Epithelial cell of prostate (primary cell): Measurements from ENCODE around the gene FAM219B.
A peak's percentile ranks its signal among the peaks of the same experiment; 100 is the strongest.
"Not testable (repeated sequence)": the region's sequence is repeated elsewhere in the genome, so short reads cannot be mapped to it uniquely, and the experiment has no call there.

Source experiments
- DNase-seq: peaks from one replicate; pipeline ENCODE4 v3.0.0-alpha.2; 2011; ENCODE audit warnings: low read depth, low spot score
- H3K27ac ChIP-seq: fragments of 450-650 bp; 2 replicates; pipeline ENCODE4 v1.5.1; 2017; ENCODE audit warnings: mild to moderate bottlenecking

Gene FAM219B

GRCh38 chr15:74906450-74907162 is at the start of gene FAM219B:
Gene FAM219B (minus strand): TSS chr15:74906851. CDS start chr15:74906800, 51 bp downstream.
- DNase-seq = peak; percentile 16
- peak within 1 kb of the TSS; percentile 80 for H3K27ac ChIP-seq

- H3K27ac ChIP-seq = peak overlapping the region; percentile 25
- no peak for DNase-seq
Observed at GRCh38 chr15:74955796-74956647, 49.4 kb upstream of the FAM219B start.

- no peak for DNase-seq
- no peak overlapping the region for H3K27ac ChIP-seq
Observed at GRCh38 chr15:74955017-74955416, 48.4 kb upstream of the FAM219B start.

GRCh38 chr15:74954515-74954914 is 47.9 kb upstream of the FAM219B start:
- no peak for DNase-seq
- no peak overlapping the region for H3K27ac ChIP-seq

GRCh38 chr15:74951006-74951405 is 44.4 kb upstream of the FAM219B start:
- no peak for DNase-seq

GRCh38 chr15:74950078-74950908 is 43.6 kb upstream of the FAM219B start:
- no peak overlapping the region for H3K27ac ChIP-seq
- no peak for DNase-seq

More at GRCh38 chr15:74951006-74951405, 44.4 kb upstream of the FAM219B start:
- H3K27ac ChIP-seq = no peak overlapping the region

GRCh38 chr15:74937590-74938371 is 31.1 kb upstream of the FAM219B start, which contains the start of gene COX5A:
Gene COX5A (minus strand): TSS chr15:74938073. CDS start chr15:74938014, 59 bp downstream.
- H3K27ac ChIP-seq = peak within 1 kb of the TSS; percentile 80
- peak; percentile 89 for DNase-seq

GRCh38 chr15:74937272-74937589 is 30.6 kb upstream of the FAM219B start:
- no peak for DNase-seq
- peak overlapping the region; percentile 80 for H3K27ac ChIP-seq

- H3K27ac ChIP-seq, DNase-seq: not testable (repeated sequence)
Observed at GRCh38 chr15:74935193-74935592, 28.5 kb upstream of the FAM219B start.

GRCh38 chr15:74933573-74933972 is 26.9 kb upstream of the FAM219B start:
- DNase-seq = no peak

GRCh38 chr15:74928771-74929198 is 22.1 kb upstream of the FAM219B start:
- DNase-seq = no peak
- H3K27ac ChIP-seq = no peak overlapping the region

More at GRCh38 chr15:74933573-74933972, 26.9 kb upstream of the FAM219B start:
- no peak overlapping the region for H3K27ac ChIP-seq

GRCh38 chr15:74924525-74924924 is 17.9 kb upstream of the FAM219B start:
- DNase-seq = no peak
- no peak overlapping the region for H3K27ac ChIP-seq

- no peak overlapping the region for H3K27ac ChIP-seq
- no peak for DNase-seq
Observed at GRCh38 chr15:74920456-74920855, 13.8 kb upstream of the FAM219B start.

GRCh38 chr15:74917676-74918075 is 11.0 kb upstream of the FAM219B start:
- no peak overlapping the region for H3K27ac ChIP-seq
- DNase-seq = no peak

- H3K27ac ChIP-seq, DNase-seq: not testable (repeated sequence)
Observed at GRCh38 chr15:74913799-74914198, 7.1 kb upstream of the FAM219B start.

GRCh38 chr15:74913041-74913440 is 6.4 kb upstream of the FAM219B start:
- H3K27ac ChIP-seq = no peak overlapping the region
- DNase-seq = no peak

GRCh38 chr15:74908635-74909034 is 2.0 kb upstream of the FAM219B start:
- DNase-seq = no peak
- no peak overlapping the region for H3K27ac ChIP-seq

GRCh38 chr15:74907163-74907870 is 666 bp upstream of the FAM219B start:
- H3K27ac ChIP-seq = peak overlapping the region; percentile 80
- no peak for DNase-seq

- DNase-seq = no peak
- H3K27ac ChIP-seq = peak overlapping the region; percentile 80
Observed at GRCh38 chr15:74906067-74906449, 593 bp downstream of the FAM219B start.
